Endothelial cell (in vitro differentiated cells): ENCODE data around the gene RBPJL. TPM values are rescaled to one million over a fixed set of nuclear protein-coding genes. Genes with fewer than 3 reads are reported as not detected.

ENCODE experiments used
- DNase-seq: peaks from one replicate; pipeline ENCODE4 v3.0.0; 2021; ENCODE audit warnings: low spot score
- H3K27ac Mint-ChIP-seq: one replicate; pipeline ENCODE4 v1.8.0; 2021; ENCODE audit warnings: mixed read lengths, inconsistent platforms; ENCODE audit not compliant: unreplicated experiment
- H3K27me3 Mint-ChIP-seq: one replicate; pipeline ENCODE4 v1.8.0; 2021; ENCODE audit warnings: mild to moderate bottlenecking, moderate library complexity, mixed read lengths, inconsistent platforms; ENCODE audit not compliant: unreplicated experiment
- H3K36me3 Mint-ChIP-seq: one replicate; pipeline ENCODE4 v1.8.0; 2021; ENCODE audit warnings: mild to moderate bottlenecking, low read depth, mixed read lengths, inconsistent platforms; ENCODE audit not compliant: unreplicated experiment
- H3K4me1 Mint-ChIP-seq: one replicate; pipeline ENCODE4 v1.8.0; 2021; ENCODE audit warnings: mild to moderate bottlenecking, mixed read lengths, inconsistent platforms; ENCODE audit not compliant: unreplicated experiment
- H3K4me3 Mint-ChIP-seq: one replicate; pipeline ENCODE4 v1.8.0; 2021; ENCODE audit warnings: mild to moderate bottlenecking, mixed read lengths, inconsistent platforms; ENCODE audit not compliant: unreplicated experiment
- H3K9me3 Mint-ChIP-seq: one replicate; pipeline ENCODE4 v1.8.0; 2021; ENCODE audit warnings: mixed read lengths, inconsistent platforms; ENCODE audit not compliant: unreplicated experiment
- total RNA-seq: library from RNA; stranded (reverse); fragmentation: NEBNext Ultra II Directional; extraction: Animal tissue kit (Norgen Biotek cat#: 25700); gene quantifications from one replicate; pipeline ENCODE4 v1.2.1, GENCODE V29; 2021; ENCODE audit not compliant: unreplicated experiment
- TF ChIP-seq, protein P1 (sequence below): fragments of 200-600 bp; sonication (generic); IDR thresholded peaks from one replicate; pipeline ENCODE4 v1.5.0; 2021; ENCODE audit warnings: antibody characterized with exemption; ENCODE audit not compliant: unreplicated experiment

RBPJL gene
- total RNA-seq, 1 donor from 2014 or later, result not detected

DNA sequence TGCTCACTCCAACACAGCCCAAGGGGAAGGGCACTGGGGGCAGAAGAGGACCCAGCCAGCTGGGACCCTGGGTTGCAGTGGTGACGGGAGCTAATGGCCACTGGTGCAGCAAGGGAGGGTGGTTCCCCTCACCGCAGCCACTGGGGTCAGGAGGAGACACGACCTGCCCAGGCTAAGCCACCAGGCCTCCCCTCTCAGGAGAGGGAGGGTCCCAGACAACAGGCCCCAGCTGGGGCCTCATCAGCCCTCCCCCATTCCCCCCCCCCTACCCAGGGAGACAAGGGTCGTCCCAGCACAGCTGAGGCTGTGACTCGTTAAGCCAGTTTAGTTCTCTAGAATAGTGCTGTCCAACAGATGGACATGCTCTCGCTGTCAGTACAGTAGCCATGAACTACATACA is 18.7 kb downstream of the RBPJL start:
- Mint-ChIP-seq H3K27me3 (peaks cover 3% of the 10 kb centered on the region), H3K36me3 (no peaks in the 10 kb centered on the region), H3K4me3 (no peak overlapping the region), H3K4me1 (peaks cover 5% of the 10 kb centered on the region), H3K27ac (no peak overlapping the region), H3K9me3 (no peaks in the 10 kb centered on the region)
- no peak for DNase-seq
- TF ChIP-seq, protein P1, sequence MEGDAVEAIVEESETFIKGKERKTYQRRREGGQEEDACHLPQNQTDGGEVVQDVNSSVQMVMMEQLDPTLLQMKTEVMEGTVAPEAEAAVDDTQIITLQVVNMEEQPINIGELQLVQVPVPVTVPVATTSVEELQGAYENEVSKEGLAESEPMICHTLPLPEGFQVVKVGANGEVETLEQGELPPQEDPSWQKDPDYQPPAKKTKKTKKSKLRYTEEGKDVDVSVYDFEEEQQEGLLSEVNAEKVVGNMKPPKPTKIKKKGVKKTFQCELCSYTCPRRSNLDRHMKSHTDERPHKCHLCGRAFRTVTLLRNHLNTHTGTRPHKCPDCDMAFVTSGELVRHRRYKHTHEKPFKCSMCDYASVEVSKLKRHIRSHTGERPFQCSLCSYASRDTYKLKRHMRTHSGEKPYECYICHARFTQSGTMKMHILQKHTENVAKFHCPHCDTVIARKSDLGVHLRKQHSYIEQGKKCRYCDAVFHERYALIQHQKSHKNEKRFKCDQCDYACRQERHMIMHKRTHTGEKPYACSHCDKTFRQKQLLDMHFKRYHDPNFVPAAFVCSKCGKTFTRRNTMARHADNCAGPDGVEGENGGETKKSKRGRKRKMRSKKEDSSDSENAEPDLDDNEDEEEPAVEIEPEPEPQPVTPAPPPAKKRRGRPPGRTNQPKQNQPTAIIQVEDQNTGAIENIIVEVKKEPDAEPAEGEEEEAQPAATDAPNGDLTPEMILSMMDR, result no peak

DNA sequence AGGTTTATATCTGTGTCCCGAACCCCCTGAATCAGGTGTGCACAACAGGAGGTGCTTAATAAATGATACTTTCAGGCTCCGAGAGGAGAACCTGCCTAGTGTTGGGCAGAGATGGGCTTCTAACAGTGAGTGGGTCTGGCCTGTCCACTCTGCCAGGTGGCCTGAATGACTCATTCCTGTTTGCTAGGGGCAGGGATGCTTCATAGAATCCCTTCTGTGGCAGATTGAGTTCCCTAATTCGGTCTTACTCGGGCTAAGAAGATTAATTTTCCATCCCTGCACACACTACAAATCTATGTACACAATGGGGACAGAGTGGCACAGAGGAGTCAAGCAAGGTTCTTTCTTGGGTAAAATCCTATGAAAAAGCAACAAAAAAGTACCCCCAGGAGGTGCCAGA is 21.8 kb downstream of the RBPJL start:
- no peak for DNase-seq
- Mint-ChIP-seq H3K9me3 (no peaks in the 10 kb centered on the region), H3K36me3 (no peaks in the 10 kb centered on the region), H3K27ac (no peak overlapping the region), H3K27me3 (peaks cover 3% of the 10 kb centered on the region), H3K4me1 (peaks cover 5% of the 10 kb centered on the region), H3K4me3 (no peak overlapping the region)
- TF ChIP-seq, protein P1, result no peak

DNA sequence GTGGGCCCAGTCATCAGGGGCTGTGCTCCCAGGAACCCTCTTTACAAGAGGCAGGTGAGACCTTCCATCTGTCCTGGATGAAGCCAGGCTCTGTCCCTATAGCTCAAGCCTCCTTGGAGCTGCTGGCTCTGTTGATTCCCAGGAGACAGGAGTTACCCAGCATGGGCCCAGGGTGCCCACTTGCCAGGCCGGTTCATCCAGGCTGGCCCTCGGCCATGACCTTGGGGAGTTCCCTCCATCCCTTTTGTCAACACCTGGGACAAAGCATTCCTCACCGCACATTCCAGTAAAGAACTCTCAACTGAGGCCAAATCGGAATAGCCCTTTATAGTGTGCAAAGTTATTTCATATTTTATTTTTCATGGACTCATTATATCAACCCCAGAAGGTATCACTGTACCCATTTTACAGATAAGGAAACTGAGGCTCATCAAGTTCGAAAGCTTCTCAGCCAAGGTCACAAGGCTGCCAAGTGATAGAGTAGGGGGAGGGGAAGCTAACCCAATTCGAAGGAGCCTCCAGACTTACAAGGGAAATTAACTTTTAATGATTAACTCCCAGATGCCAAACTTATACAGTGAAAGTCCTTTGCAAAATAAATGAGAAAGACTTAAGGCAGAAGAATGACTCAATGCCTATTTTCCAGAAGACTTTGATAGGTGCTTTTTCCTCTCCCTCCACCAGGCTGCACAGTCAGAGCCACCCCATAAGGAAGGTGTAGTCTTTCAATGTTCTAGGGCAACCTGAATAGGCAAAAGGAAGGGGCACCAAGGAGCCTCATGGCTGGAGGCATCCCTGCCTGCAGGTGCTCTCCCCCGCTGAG is 23.1 kb downstream of the RBPJL start:
- Mint-ChIP-seq H3K27ac (no peak overlapping the region), H3K9me3 (no peaks in the 10 kb centered on the region), H3K27me3 (peaks cover 3% of the 10 kb centered on the region), H3K4me1 (peaks cover 5% of the 10 kb centered on the region), H3K36me3 (no peaks in the 10 kb centered on the region), H3K4me3 (no peak overlapping the region)
- TF ChIP-seq, protein P1, result no peak
- no peak for DNase-seq

DNA sequence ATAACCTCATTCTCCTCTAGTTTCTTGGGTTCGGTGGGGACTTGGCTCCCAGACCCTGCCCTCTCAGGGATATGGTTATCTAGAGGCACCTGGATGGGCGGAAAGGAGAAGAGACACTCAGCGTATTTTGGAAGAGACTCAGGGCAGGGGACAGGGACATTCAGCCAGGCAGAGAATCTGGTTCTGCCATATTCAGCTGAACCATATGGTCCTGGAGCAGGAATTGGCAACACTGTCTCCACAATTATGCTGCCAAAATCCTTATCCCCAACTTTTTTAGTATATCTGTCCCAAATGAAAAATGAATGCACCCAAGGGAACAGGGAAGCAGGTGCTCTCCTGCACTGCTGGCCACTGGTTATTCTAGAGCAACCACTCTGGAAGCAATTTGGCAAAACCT is 23.8 kb downstream of the RBPJL start:
- H3K27me3 Mint-ChIP-seq, result peaks cover 3% of the 10 kb centered on the region
- no peaks in the 10 kb centered on the region for H3K36me3 Mint-ChIP-seq
- peaks cover 5% of the 10 kb centered on the region for H3K4me1 Mint-ChIP-seq
- no peak for DNase-seq
- TF ChIP-seq, protein P1, result no peak
- H3K27ac Mint-ChIP-seq, result no peak overlapping the region
- H3K4me3 Mint-ChIP-seq, result no peak overlapping the region
- H3K9me3 Mint-ChIP-seq, result no peaks in the 10 kb centered on the region
